Stomach (tissue), 4 donors: Measurements from ENCODE around the gene UNC45B.

Source experiments
- POLR2A ChIP-seq, 4 donors: fragments of 450-650 bp; IDR thresholded peaks; one replicate each; pipeline ENCODE4 v1.6.1; 2016; ENCODE audit warnings: antibody characterized with exemption in 4 of 4, control low read depth in 2 of 4, mild to moderate bottlenecking in 1 of 4, moderate library complexity in 1 of 4
- POLR2AphosphoS5 ChIP-seq, 3 donors: sonication (generic); formaldehyde crosslinking; IDR thresholded peaks; one replicate each; pipeline ENCODE4 v1.6.1; 2016; ENCODE audit warnings: antibody characterized with exemption in 3 of 3
- TF ChIP-seq, protein P1 (sequence below), 7 experiments: fragments of 450-650 bp in 4 of 7; fragments of 200-600 bp in 3 of 7; sonication (generic) in 3 of 7; IDR thresholded peaks; one replicate each; pipeline ENCODE4 v1.5.1; 2016 to 2019; ENCODE audit warnings: antibody characterized with exemption in 7 of 7, control low read depth in 2 of 7, mild to moderate bottlenecking in 1 of 7

GRCh38 chr17:35159940-35160339 lies 12.3 kb downstream of the UNC45B start:
- TF ChIP-seq, protein P1, sequence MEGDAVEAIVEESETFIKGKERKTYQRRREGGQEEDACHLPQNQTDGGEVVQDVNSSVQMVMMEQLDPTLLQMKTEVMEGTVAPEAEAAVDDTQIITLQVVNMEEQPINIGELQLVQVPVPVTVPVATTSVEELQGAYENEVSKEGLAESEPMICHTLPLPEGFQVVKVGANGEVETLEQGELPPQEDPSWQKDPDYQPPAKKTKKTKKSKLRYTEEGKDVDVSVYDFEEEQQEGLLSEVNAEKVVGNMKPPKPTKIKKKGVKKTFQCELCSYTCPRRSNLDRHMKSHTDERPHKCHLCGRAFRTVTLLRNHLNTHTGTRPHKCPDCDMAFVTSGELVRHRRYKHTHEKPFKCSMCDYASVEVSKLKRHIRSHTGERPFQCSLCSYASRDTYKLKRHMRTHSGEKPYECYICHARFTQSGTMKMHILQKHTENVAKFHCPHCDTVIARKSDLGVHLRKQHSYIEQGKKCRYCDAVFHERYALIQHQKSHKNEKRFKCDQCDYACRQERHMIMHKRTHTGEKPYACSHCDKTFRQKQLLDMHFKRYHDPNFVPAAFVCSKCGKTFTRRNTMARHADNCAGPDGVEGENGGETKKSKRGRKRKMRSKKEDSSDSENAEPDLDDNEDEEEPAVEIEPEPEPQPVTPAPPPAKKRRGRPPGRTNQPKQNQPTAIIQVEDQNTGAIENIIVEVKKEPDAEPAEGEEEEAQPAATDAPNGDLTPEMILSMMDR (IDR thresholded peaks at IDR 0.05), result no peak
- TF ChIP-seq POLR2AphosphoS5 (IDR thresholded peaks at IDR 0.05) (no peak), POLR2A (IDR thresholded peaks at IDR 0.05) (no peak)
